Globus pallidus (tissue), 1 donor: Measurements from ENCODE around the gene COL15A1.
"Not testable (repeated sequence)": the region's sequence is repeated elsewhere in the genome, so short reads cannot be mapped to it uniquely, and the experiment has no call there.

Source experiments
- DNase-seq: peaks from one replicate; pipeline ENCODE4 v3.0.0-alpha.2; 2015; ENCODE audit warnings: low spot score

Gene COL15A1

GRCh38 chr9:99079542-99079941 lies 135.8 kb downstream of the COL15A1 start:
- no peak for DNase-seq

- no peak for DNase-seq
Measured at GRCh38 chr9:99083051-99083450, 139.3 kb downstream of the COL15A1 start.

- no peak for DNase-seq
Measured at GRCh38 chr9:99085949-99086948, 142.5 kb downstream of the COL15A1 start.

- DNase-seq: no peak
Measured at GRCh38 chr9:99087462-99087861, 143.8 kb downstream of the COL15A1 start.

- no peak for DNase-seq
Measured at GRCh38 chr9:99090336-99091130, 146.8 kb downstream of the COL15A1 start.

- no peak for DNase-seq
Measured at GRCh38 chr9:99092643-99093491, 149.2 kb downstream of the COL15A1 start.

GRCh38 chr9:99093492-99093791 lies 149.7 kb downstream of the COL15A1 start:
- DNase-seq: no peak

- no peak for DNase-seq
Measured at GRCh38 chr9:99095565-99095964, 151.9 kb downstream of the COL15A1 start.

GRCh38 chr9:99096409-99096808 lies 152.7 kb downstream of the COL15A1 start:
- DNase-seq: no peak

- not testable (repeated sequence) for DNase-seq
Measured at GRCh38 chr9:99099806-99100585, 156.3 kb downstream of the COL15A1 start.

- no peak for DNase-seq
Measured at GRCh38 chr9:99101271-99101670, 157.6 kb downstream of the COL15A1 start.

- DNase-seq: no peak
Measured at GRCh38 chr9:99101812-99102211, 158.1 kb downstream of the COL15A1 start.

- DNase-seq: no peak
Measured at GRCh38 chr9:99103054-99103895, 159.6 kb downstream of the COL15A1 start.

- no peak for DNase-seq
Measured at GRCh38 chr9:99103901-99104458, 160.3 kb downstream of the COL15A1 start.

GRCh38 chr9:99104459-99105151 lies 160.9 kb downstream of the COL15A1 start, which contains the start of gene TGFBR1:
TGFBR1 (plus strand) TSS chr9:99105113; CDS start chr9:99105206, 93 bp downstream.
- peak; percentile 94 for DNase-seq

- DNase-seq: no peak
Measured at GRCh38 chr9:99105152-99106043, 161.7 kb downstream of the COL15A1 start.

GRCh38 chr9:99106044-99106375 lies 162.3 kb downstream of the COL15A1 start:
- DNase-seq: no peak

- no peak for DNase-seq
Measured at GRCh38 chr9:99107421-99107820, 163.7 kb downstream of the COL15A1 start.
